AG10803 (cell line): ENCODE measurements around the gene SLC37A4.

Source experiments
- DNase-seq: peaks from one replicate; pipeline ENCODE4 v3.0.0; 2010; ENCODE audit warnings: low read depth
- H3K4me3 ChIP-seq: 2 replicates; pipeline ENCODE4 v1.5.1; 2011; ENCODE audit warnings: mild to moderate bottlenecking, low read length, control low read depth
- CTCF ChIP-seq: conservative IDR thresholded peaks from 2 replicates; pipeline ENCODE4 v1.5.1; 2011; ENCODE audit warnings: mild to moderate bottlenecking, low read length, control low read depth, inconsistent platforms

The SLC37A4 gene

GRCh38 chr11:119029069-119029339, 1.7 kb downstream of the SLC37A4 start:
- H3K4me3 ChIP-seq = no peak overlapping the region
- no peak for TF ChIP-seq CTCF
- DNase-seq = no peak

GRCh38 chr11:119028346-119029068, 2.2 kb downstream of the SLC37A4 start:
- no peak for DNase-seq
- H3K4me3 ChIP-seq = no peak overlapping the region
- no peak for TF ChIP-seq CTCF

DNA sequence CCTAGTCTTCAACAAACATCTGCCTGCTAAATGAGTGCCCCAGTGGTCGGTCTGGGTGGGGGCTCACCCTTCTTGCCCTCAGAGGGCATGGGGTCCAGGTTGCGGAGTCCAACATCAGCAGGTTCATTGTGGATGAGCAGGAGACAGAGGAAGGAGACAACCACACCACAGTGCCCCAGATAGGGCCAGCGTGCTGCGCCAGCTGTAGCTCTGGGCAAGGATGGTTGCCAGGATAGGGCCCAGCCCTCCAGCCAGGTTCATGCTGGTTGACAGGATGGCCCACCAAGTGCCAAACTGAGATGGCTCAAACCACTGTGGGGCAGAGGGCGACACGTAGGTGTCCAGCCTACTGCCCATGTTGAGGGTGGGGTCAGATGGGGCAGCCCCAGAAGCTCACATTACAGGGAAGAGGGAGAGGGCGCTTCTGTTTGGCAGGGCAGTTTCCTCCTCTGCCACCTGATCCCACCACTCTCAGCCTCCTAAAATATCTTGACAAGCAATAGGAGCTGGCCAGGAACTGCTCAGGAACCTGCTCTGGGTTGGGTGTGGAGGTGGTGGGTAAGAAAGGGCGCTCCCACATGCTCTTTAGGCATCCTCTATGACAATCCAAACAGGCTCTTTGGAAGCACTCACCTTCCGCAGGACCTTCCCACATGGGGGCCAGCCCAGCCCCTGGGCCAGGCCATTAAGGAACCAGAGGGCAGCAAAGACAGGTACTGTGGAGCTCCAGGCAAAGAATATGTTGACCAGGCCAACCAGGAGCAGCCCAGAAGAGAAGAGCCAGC, 2.9 kb downstream of the SLC37A4 start:
- TF ChIP-seq CTCF = no peak
- no peak for DNase-seq
- H3K4me3 ChIP-seq = no peak overlapping the region

DNA sequence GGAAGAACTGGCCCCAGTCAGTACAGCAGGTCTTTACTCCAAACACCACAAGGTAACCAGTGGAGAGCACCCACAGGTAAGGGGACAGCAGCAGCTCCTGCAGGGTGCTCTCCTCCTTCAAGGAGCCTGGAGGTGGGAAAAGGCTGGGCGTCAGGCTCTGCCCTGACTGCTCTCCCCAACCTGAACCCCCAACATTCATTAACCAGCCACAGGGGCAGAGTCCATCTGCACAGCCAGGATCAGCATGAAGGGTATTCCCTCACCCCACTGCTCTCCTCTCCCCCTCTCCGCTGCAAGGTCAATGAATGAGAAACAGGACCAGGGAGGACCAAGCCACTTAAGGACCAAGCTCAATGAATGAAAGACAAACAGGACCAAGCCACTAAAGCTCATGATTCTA, 3.7 kb downstream of the SLC37A4 start:
- H3K4me3 ChIP-seq = no peak overlapping the region
- TF ChIP-seq CTCF = no peak
- DNase-seq = no peak

- TF ChIP-seq CTCF = no peak
- H3K4me3 ChIP-seq = no peak overlapping the region
- DNase-seq = no peak
Observed at GRCh38 chr11:119025978-119026766, 4.5 kb downstream of the SLC37A4 start.

- DNase-seq = no peak
- TF ChIP-seq CTCF = no peak
Observed at GRCh38 chr11:119025541-119025940, 5.1 kb downstream of the SLC37A4 start.

More at GRCh38 chr11:119025541-119025940, 5.1 kb downstream of the SLC37A4 start:
- H3K4me3 ChIP-seq = no peak overlapping the region
